Vagina (tissue), 2 donors: ENCODE data around the gene SRCIN1. TPM values are rescaled to one million over a fixed set of nuclear protein-coding genes. Genes with fewer than 3 reads are reported as not detected.

Source experiments
- DNase-seq, 2 donors: peaks; one replicate each; pipeline ENCODE4 v3.0.0-alpha.2; 2017; ENCODE audit errors: extremely low spot score in 2 of 2
- H3K27ac ChIP-seq: fragments of 200-600 bp; sonication (generic); one replicate; pipeline ENCODE4 v1.5.1; 2019
- H3K27me3 ChIP-seq: fragments of 200-600 bp; sonication (generic); one replicate; pipeline ENCODE4 v1.5.1; 2019
- H3K36me3 ChIP-seq, 2 donors: fragments of 200-600 bp; sonication (generic); one replicate each; pipeline ENCODE4 v1.5.1; 2017 to 2019
- H3K4me1 ChIP-seq: fragments of 200-600 bp; sonication (generic); one replicate; pipeline ENCODE4 v1.5.1; 2019
- H3K4me3 ChIP-seq, 2 donors: fragments of 200-600 bp; sonication (generic); 1 replicate in 1 of 2; 2 replicates in 1 of 2; pipeline ENCODE4 v1.5.1; 2016 to 2019
- H3K9me3 ChIP-seq: fragments of 200-600 bp; sonication (generic); one replicate; pipeline ENCODE4 v1.5.1; 2019
- CTCF ChIP-seq, 3 experiments: fragments of 450-650 bp in 2 of 3; fragments of 200-600 bp in 1 of 3; sonication (generic) in 1 of 3; IDR thresholded peaks; one replicate each; pipeline ENCODE4 v1.5.1; 2017 to 2019; ENCODE audit warnings: antibody characterized with exemption in 3 of 3, mild to moderate bottlenecking in 2 of 3, moderate library complexity in 2 of 3
- POLR2A ChIP-seq, 2 donors: fragments of 450-650 bp; IDR thresholded peaks; one replicate each; pipeline ENCODE4 v1.6.1; 2017; ENCODE audit warnings: antibody characterized with exemption in 2 of 2, mild to moderate bottlenecking in 2 of 2, moderate library complexity in 2 of 2
- POLR2AphosphoS5 ChIP-seq, 2 donors: sonication (generic); formaldehyde crosslinking; IDR thresholded peaks; one replicate each; pipeline ENCODE4 v1.9.0; 2017; ENCODE audit warnings: antibody characterized with exemption in 2 of 2, mild to moderate bottlenecking in 2 of 2, low read depth in 1 of 2; ENCODE audit not compliant: insufficient read depth in 1 of 2
- intact Hi-C: fragments of 100-400 bp; cut with DNase I; formaldehyde crosslinking; loops from one replicate; pipeline ENCODE4 v1.15.1; 2023
- total RNA-seq: library from RNA; depleted of rRNA; stranded (reverse); fragments of >200 nt; gene quantifications from one replicate; pipeline ENCODE4 v1.2.3, GENCODE V29; 2016

SRCIN1 gene
- total RNA-seq, 1 donor from 2014 or later = 5.2 TPM

GRCh38 chr17:38554430-38555350 is 51.1 kb downstream of the SRCIN1 start:
- Histone ChIP-seq H3K27me3 (no peaks in the 10 kb centered on the region), H3K9me3 (no peaks in the 10 kb centered on the region), H3K27ac (no peak overlapping the region), H3K4me1 (peaks cover 26% of the 10 kb centered on the region), H3K4me3 (no peak overlapping the region), H3K36me3 (no peaks in the 10 kb centered on the region)
- intact Hi-C loops = loop anchor here (5.0 kb wide), 1 partner anchor 113 kb away; no protein-coding TSS in a partner anchor
- TF ChIP-seq POLR2A (IDR thresholded peaks at IDR 0.05) = no peak
- no peak for TF ChIP-seq POLR2AphosphoS5 (IDR thresholded peaks at IDR 0.05; ENCODE audit: insufficient read depth in 1 of 2, low read depth in 1 of 2)
- TF ChIP-seq CTCF (IDR thresholded peaks at IDR 0.05) = no peak
- DNase-seq = no peak

DNA sequence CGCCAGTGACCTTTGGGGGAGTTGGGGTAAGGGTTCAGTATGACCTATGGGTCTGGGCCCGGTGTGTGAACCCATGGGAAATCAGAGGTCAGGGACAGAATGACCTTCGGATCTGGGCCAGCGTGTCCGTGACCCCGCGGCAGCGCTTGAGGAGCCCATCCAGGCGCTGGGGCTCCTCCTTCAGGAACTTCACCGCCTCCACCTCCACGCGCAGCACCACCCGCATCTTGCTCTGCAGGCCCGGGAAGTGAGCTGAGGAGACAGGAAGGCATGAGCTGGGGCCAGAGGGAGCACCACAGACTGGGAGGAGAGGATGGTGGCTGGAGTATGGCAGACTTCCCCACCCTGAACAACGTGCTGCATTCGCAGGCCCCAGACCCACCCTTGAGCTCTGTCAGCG is 53.4 kb downstream of the SRCIN1 start:
- H3K4me3 ChIP-seq = no peak overlapping the region
- no peak for DNase-seq
- intact Hi-C loops = no loop called here
- H3K27me3 ChIP-seq = no peaks in the 10 kb centered on the region
- no peaks in the 10 kb centered on the region for H3K36me3 ChIP-seq
- no peaks in the 10 kb centered on the region for H3K9me3 ChIP-seq
- TF ChIP-seq POLR2AphosphoS5 (IDR thresholded peaks at IDR 0.05; ENCODE audit: insufficient read depth in 1 of 2, low read depth in 1 of 2) = no peak
- TF ChIP-seq CTCF (IDR thresholded peaks at IDR 0.05) = no peak
- TF ChIP-seq POLR2A (IDR thresholded peaks at IDR 0.05) = no peak
- peaks cover 4% of the 10 kb centered on the region for H3K4me1 ChIP-seq
- no peak overlapping the region for H3K27ac ChIP-seq

GRCh38 chr17:38551121-38551520 is 54.6 kb downstream of the SRCIN1 start:
- Histone ChIP-seq H3K27ac (no peak overlapping the region), H3K4me1 (no peaks in the 10 kb centered on the region), H3K9me3 (no peaks in the 10 kb centered on the region), H3K4me3 (no peak overlapping the region), H3K27me3 (no peaks in the 10 kb centered on the region), H3K36me3 (no peaks in the 10 kb centered on the region)
- no peak for DNase-seq
- intact Hi-C loops = no loop called here
- no peak for TF ChIP-seq POLR2A (IDR thresholded peaks at IDR 0.05)
- no peak for TF ChIP-seq CTCF (IDR thresholded peaks at IDR 0.05)
- no peak for TF ChIP-seq POLR2AphosphoS5 (IDR thresholded peaks at IDR 0.05; ENCODE audit: insufficient read depth in 1 of 2, low read depth in 1 of 2)

- H3K4me3 ChIP-seq = no peak overlapping the region
- no peaks in the 10 kb centered on the region for H3K4me1 ChIP-seq
- no peak overlapping the region for H3K27ac ChIP-seq
- DNase-seq = no peak
- no peaks in the 10 kb centered on the region for H3K9me3 ChIP-seq
- no peaks in the 10 kb centered on the region for H3K36me3 ChIP-seq
- TF ChIP-seq POLR2AphosphoS5 (IDR thresholded peaks at IDR 0.05; ENCODE audit: insufficient read depth in 1 of 2, low read depth in 1 of 2) = peak in 1 of 2 donors; percentile 18
- no peak for TF ChIP-seq CTCF (IDR thresholded peaks at IDR 0.05)
- H3K27me3 ChIP-seq = no peaks in the 10 kb centered on the region
- intact Hi-C loops = no loop called here
Observed at GRCh38 chr17:38550661-38551060, 55.1 kb downstream of the SRCIN1 start.

DNA sequence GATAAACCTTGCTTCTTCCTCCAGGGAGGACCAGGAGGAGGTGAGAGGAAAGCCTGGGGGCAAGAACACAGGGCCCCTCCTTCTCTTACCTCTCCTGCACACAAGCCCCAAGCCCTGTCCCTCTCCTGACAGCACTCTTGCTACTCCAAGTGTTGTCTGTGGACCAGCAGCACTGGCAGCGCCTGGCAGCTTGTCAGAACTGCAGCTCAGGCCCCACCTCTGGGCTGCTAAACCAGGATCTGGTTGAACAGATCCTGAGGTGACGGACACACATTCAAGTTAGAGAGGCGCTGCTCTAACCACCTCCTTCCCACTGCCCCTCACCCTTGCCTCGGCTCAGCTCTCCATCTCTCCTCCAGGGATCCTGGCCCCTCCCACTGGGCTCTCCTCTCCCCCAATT is 56.5 kb downstream of the SRCIN1 start:
- Histone ChIP-seq H3K4me1 (no peaks in the 10 kb centered on the region), H3K27ac (no peak overlapping the region), H3K9me3 (no peaks in the 10 kb centered on the region), H3K36me3 (no peaks in the 10 kb centered on the region), H3K4me3 (no peak overlapping the region), H3K27me3 (no peaks in the 10 kb centered on the region)
- no peak for DNase-seq
- intact Hi-C loops = no loop called here
- TF ChIP-seq POLR2A (IDR thresholded peaks at IDR 0.05) (no peak), CTCF (IDR thresholded peaks at IDR 0.05) (no peak), POLR2AphosphoS5 (IDR thresholded peaks at IDR 0.05; ENCODE audit: insufficient read depth in 1 of 2, low read depth in 1 of 2) (no peak)
